Activated T-cell treated with anti-CD3 and anti-CD28 coated beads, Interleukin-2, amount 50 U/mL, for 24 hours (primary cell): Measurements from ENCODE around the gene PGC.
A peak's percentile ranks its signal among the peaks of the same experiment; 100 is the strongest.

Experiments
- DNase-seq: peaks from one replicate; pipeline ENCODE4 v3.0.0-alpha.2; 2020
- H3K27ac Mint-ChIP-seq: 2 replicates; pipeline ENCODE4 v1.8.0; 2020; ENCODE audit warnings: mild to moderate bottlenecking, mixed read lengths
- H3K27me3 Mint-ChIP-seq: 2 replicates; pipeline ENCODE4 v1.8.0; 2020; ENCODE audit warnings: mixed read lengths
- H3K36me3 Mint-ChIP-seq: 2 replicates; pipeline ENCODE4 v1.8.0; 2020; ENCODE audit warnings: low read depth, mixed read lengths
- H3K4me1 Mint-ChIP-seq: 2 replicates; pipeline ENCODE4 v1.8.0; 2020; ENCODE audit warnings: low read depth, mixed read lengths
- H3K4me3 Mint-ChIP-seq: 2 replicates; pipeline ENCODE4 v1.8.0; 2020; ENCODE audit warnings: mild to moderate bottlenecking, moderate library complexity, mixed read lengths
- H3K9me3 Mint-ChIP-seq: 2 replicates; pipeline ENCODE4 v1.8.0; 2020; ENCODE audit warnings: mixed read lengths

The PGC gene

GRCh38 chr6:41709375-41709774 lies 37.8 kb downstream of the PGC start:
- Mint-ChIP-seq H3K27me3 (no peaks in the 10 kb centered on the region), H3K9me3 (no peaks in the 10 kb centered on the region), H3K4me3 (no peak overlapping the region), H3K27ac (no peak overlapping the region), H3K4me1 (peaks cover 44% of the 10 kb centered on the region), H3K36me3 (no peaks in the 10 kb centered on the region)
- no peak for DNase-seq

GRCh38 chr6:41708856-41709255 lies 38.3 kb downstream of the PGC start:
- no peak for DNase-seq
- Mint-ChIP-seq H3K27me3 (no peaks in the 10 kb centered on the region), H3K4me1 (peaks cover 40% of the 10 kb centered on the region), H3K27ac (no peak overlapping the region), H3K36me3 (no peaks in the 10 kb centered on the region), H3K9me3 (no peaks in the 10 kb centered on the region), H3K4me3 (no peak overlapping the region)

- Mint-ChIP-seq H3K9me3 (no peaks in the 10 kb centered on the region), H3K4me1 (peaks cover 33% of the 10 kb centered on the region), H3K4me3 (peak overlapping the region; percentile 23), H3K27ac (peak overlapping the region; percentile 83), H3K27me3 (no peaks in the 10 kb centered on the region), H3K36me3 (no peaks in the 10 kb centered on the region)
- DNase-seq, result peak; percentile 71
Observed at GRCh38 chr6:41707565-41708200, 39.5 kb downstream of the PGC start.

GRCh38 chr6:41706876-41707564 lies 40.2 kb downstream of the PGC start:
- Mint-ChIP-seq H3K36me3 (no peaks in the 10 kb centered on the region), H3K9me3 (no peaks in the 10 kb centered on the region), H3K4me1 (peaks cover 33% of the 10 kb centered on the region), H3K27me3 (no peaks in the 10 kb centered on the region), H3K4me3 (peak overlapping the region; percentile 23), H3K27ac (peak overlapping the region; percentile 83)
- DNase-seq, result peak; percentile 62

GRCh38 chr6:41705996-41706835 lies 41.0 kb downstream of the PGC start:
- peaks cover 33% of the 10 kb centered on the region for H3K4me1 Mint-ChIP-seq
- DNase-seq, result peak; percentile 82
- no peaks in the 10 kb centered on the region for H3K9me3 Mint-ChIP-seq
- H3K27ac Mint-ChIP-seq, result peak overlapping the region; percentile 83
- H3K27me3 Mint-ChIP-seq, result no peaks in the 10 kb centered on the region
- no peaks in the 10 kb centered on the region for H3K36me3 Mint-ChIP-seq
- peak overlapping the region; percentile 15 for H3K4me3 Mint-ChIP-seq

- Mint-ChIP-seq H3K4me3 (no peak overlapping the region), H3K4me1 (peaks cover 33% of the 10 kb centered on the region), H3K9me3 (no peaks in the 10 kb centered on the region), H3K36me3 (no peaks in the 10 kb centered on the region), H3K27me3 (no peaks in the 10 kb centered on the region), H3K27ac (peak overlapping the region; percentile 83)
- DNase-seq, result no peak
Observed at GRCh38 chr6:41705311-41705995, 41.7 kb downstream of the PGC start.

- Mint-ChIP-seq H3K36me3 (no peaks in the 10 kb centered on the region), H3K4me3 (no peak overlapping the region), H3K27ac (peak overlapping the region; percentile 18), H3K9me3 (no peaks in the 10 kb centered on the region), H3K4me1 (peaks cover 33% of the 10 kb centered on the region), H3K27me3 (no peaks in the 10 kb centered on the region)
- DNase-seq, result no peak
Observed at GRCh38 chr6:41704656-41705310, 42.4 kb downstream of the PGC start.

- no peak for DNase-seq
- no peak overlapping the region for H3K4me3 Mint-ChIP-seq
- H3K4me1 Mint-ChIP-seq, result peaks cover 33% of the 10 kb centered on the region
Observed at GRCh38 chr6:41704028-41704427, 43.2 kb downstream of the PGC start.

GRCh38 chr6:41702771-41703494 lies 44.3 kb downstream of the PGC start:
- H3K36me3 Mint-ChIP-seq, result no peaks in the 10 kb centered on the region
- H3K27me3 Mint-ChIP-seq, result no peaks in the 10 kb centered on the region
- no peak overlapping the region for H3K4me3 Mint-ChIP-seq
- no peak overlapping the region for H3K27ac Mint-ChIP-seq
- H3K9me3 Mint-ChIP-seq, result no peaks in the 10 kb centered on the region
- DNase-seq, result no peak
- H3K4me1 Mint-ChIP-seq, result peaks cover 27% of the 10 kb centered on the region

More at GRCh38 chr6:41704028-41704427, 43.2 kb downstream of the PGC start:
- no peaks in the 10 kb centered on the region for H3K27me3 Mint-ChIP-seq
- H3K9me3 Mint-ChIP-seq, result no peaks in the 10 kb centered on the region
- H3K27ac Mint-ChIP-seq, result no peak overlapping the region
- no peaks in the 10 kb centered on the region for H3K36me3 Mint-ChIP-seq

- H3K27ac Mint-ChIP-seq, result no peak overlapping the region
- DNase-seq, result no peak
- no peaks in the 10 kb centered on the region for H3K27me3 Mint-ChIP-seq
- H3K36me3 Mint-ChIP-seq, result no peaks in the 10 kb centered on the region
- H3K9me3 Mint-ChIP-seq, result no peaks in the 10 kb centered on the region
- peaks cover 20% of the 10 kb centered on the region for H3K4me1 Mint-ChIP-seq
- no peak overlapping the region for H3K4me3 Mint-ChIP-seq
Observed at GRCh38 chr6:41702089-41702745, 45.0 kb downstream of the PGC start.

- H3K4me1 Mint-ChIP-seq, result peaks cover 5% of the 10 kb centered on the region
- H3K36me3 Mint-ChIP-seq, result no peaks in the 10 kb centered on the region
- no peak overlapping the region for H3K27ac Mint-ChIP-seq
- no peak for DNase-seq
- no peaks in the 10 kb centered on the region for H3K27me3 Mint-ChIP-seq
- no peaks in the 10 kb centered on the region for H3K9me3 Mint-ChIP-seq
- H3K4me3 Mint-ChIP-seq, result no peak overlapping the region
Observed at GRCh38 chr6:41700463-41701347, 46.5 kb downstream of the PGC start.

- no peak overlapping the region for H3K4me3 Mint-ChIP-seq
- DNase-seq, result no peak
- no peak overlapping the region for H3K27ac Mint-ChIP-seq
- H3K4me1 Mint-ChIP-seq, result no peaks in the 10 kb centered on the region
- no peaks in the 10 kb centered on the region for H3K36me3 Mint-ChIP-seq
- H3K27me3 Mint-ChIP-seq, result no peaks in the 10 kb centered on the region
- no peaks in the 10 kb centered on the region for H3K9me3 Mint-ChIP-seq
Observed at GRCh38 chr6:41699063-41699462, 48.1 kb downstream of the PGC start.
